ENCODE data around the gene STS.

Gene STS, protein sequence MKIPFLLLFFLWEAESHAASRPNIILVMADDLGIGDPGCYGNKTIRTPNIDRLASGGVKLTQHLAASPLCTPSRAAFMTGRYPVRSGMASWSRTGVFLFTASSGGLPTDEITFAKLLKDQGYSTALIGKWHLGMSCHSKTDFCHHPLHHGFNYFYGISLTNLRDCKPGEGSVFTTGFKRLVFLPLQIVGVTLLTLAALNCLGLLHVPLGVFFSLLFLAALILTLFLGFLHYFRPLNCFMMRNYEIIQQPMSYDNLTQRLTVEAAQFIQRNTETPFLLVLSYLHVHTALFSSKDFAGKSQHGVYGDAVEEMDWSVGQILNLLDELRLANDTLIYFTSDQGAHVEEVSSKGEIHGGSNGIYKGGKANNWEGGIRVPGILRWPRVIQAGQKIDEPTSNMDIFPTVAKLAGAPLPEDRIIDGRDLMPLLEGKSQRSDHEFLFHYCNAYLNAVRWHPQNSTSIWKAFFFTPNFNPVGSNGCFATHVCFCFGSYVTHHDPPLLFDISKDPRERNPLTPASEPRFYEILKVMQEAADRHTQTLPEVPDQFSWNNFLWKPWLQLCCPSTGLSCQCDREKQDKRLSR

DNA sequence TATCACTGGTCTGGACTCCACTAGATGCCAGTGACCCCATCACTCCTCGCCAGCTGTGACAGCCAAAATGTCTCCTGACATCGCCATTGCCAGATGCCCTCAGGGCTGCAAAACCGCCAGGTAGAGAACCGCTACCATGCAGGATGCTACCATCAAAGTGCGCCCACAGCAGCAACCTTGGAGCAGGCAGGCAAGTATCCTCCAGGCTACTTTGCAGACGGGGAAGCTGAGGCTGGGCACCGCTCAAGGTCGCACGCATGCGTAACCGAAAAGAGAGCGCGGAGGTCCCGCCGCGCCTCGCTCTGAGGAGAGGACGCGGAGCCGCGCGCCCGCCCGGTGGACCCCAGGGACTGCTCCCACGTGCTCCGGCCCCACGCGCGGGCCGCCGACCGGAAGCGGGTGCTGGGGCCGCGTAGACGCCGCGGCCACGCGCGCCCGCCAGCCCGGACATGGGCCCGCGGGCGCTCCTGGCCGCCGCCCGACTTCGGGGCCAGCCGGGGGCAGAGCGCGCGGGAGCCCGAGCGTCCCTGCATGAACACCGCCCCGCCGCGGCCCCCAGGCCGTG is at the start of gene STS:
STS (plus strand) TSS at position 300 of the 565 bp plus-strand sequence. CDS start 105,488 bp downstream, outside the sequence.
- no peak for DNase-seq (ENCODE audit: low read depth, low spot score)

DNA sequence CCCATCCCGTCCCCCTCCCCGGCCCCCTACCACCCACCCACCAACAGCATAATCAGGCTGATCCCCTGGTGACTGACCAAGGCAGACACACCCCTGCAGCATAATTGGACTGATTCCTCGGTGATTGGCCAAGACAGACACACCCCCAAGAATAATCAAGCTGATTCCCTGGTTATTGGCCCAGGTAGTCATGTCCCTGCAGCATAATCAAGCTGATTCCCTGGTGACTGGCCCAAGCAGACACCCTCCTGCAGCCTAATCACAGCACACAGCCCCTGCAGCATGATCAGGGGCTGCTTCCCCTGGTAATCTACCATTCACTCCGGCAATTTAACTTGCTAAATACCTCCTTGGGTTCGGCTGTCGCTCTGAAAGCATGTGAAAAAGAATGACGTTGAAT is 47.5 kb upstream of the STS start:
- no peak for DNase-seq (ENCODE audit: low read depth, low spot score)

DNA sequence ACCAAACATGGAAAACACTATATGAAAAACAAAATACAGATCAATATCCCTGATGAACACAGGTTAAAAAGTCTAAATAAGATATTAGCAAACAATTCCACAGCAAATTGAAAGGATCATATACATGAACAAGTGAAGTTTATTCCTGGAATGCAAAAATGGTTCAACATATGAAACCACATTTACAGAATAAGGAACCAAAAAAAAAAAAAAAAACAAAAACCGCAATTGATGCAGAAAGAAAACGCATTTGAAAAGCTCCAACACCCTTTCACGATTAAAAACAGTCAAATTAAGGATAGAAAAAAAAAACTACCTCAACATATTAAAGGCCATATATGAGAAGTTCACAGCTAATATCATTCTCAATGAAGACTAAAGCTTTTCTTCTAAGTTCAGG is 45.4 kb upstream of the STS start:
- no peak for DNase-seq (ENCODE audit: low read depth, low spot score)

DNA sequence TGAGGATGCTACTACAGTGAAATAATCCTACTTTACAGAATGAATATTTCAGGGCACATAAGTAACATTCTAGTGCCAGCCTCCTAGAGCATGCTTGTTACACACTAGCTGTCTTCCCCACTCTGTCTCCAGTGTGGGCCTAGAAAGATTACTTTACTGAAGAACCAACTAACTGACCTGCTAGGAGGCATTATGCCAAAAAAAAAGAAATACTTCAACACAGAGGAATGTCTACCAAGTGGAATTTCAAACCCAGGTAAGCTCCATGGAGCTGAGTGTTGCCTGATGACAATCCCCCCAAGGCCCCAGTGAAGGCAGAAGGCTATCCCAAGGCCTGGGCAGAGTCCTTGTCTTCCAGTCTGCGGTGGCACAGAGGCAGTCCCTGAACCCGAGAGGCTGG is 40.9 kb upstream of the STS start:
- no peak for DNase-seq (ENCODE audit: low read depth, low spot score)

DNA sequence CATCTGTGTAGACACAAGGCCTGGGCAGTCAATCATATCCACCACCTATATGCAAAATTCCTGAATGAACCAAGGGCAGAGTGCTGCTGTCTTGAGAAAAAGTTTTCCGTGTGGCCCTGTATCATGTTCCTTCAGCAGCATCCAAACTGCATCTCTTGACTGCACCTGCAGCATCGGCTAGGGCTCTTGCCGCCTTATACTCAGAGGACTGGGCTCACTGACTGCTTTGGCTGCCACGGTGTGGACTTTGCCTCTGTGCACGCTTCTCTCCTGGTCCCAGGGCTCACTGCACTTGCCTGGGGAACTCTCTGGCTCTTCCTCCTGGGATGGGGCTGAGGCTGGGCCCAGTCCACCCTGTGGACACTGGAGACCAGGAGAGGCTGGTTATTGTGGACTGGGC is 39.5 kb upstream of the STS start:
- no peak for DNase-seq (ENCODE audit: low read depth, low spot score)

DNA sequence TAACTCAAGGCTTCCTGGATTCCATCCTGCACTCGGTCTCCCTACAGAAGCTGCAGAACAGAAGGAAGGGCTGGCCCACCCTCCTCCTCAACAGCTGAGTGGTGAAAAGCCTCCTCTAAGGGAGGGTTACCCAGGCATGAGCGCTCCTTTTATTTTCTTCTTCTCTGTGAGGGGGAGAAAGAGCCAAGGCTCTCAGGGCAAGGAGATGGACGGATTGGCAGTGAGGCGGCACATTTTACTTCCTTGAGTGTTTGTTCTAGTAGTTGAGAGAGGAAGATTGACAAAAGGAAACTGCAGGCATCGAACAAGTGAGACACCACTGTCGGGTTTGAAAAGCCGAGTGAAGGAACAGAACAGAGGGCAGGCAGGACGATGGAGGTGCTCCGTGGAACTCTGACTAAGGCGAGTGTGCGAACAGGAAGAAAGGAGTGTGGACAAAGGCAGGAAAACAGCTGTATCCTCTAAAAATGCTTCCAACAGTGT is 38.4 kb upstream of the STS start:
- DNase-seq (ENCODE audit: low read depth, low spot score) = no peak

DNA sequence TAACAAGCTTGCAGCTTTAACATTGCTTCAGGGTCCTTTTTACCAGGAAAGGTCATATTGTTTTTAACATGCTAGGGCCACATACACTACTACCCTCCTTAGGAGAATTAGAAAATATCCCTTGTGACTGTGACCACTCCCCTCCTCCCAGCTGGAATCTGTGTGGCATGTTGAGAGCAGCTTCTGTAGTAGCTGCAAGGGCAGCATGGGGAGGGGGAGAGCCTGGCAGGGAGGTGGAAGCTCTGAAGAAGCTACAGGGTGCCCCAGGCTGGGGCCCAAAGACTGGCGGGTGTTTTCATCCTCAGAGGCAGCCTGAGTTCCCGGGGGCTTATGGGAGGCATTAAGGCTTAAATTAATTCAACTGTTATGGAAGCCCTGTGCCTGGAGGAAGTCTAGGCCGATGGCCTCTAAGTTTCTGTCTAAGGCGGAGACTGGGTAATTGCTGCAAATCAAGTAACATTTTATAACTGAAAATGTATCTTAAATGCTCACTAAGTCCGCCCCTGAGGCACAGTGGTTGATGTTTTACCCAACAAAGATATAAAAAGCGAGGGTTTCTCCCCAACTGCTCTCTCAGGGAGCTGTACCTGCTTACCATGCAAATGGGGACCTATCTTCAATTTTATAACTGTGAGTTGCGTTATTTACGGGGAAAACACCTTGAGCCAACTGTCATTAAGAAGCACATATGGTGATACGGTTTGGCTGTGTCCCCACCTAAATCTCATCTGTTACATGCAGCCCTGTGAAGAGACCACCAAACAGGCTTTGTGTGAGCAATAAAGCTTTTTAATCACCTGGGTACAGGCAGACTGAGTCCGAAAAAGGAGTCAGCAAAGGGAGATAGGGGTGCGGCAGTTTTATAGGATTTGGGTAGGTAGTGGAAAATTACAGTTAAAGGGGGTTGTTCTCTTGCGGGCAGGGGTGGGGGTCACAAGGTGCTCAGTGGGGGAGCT is 37.4 kb upstream of the STS start:
- DNase-seq (ENCODE audit: low read depth, low spot score) = no peak

DNA sequence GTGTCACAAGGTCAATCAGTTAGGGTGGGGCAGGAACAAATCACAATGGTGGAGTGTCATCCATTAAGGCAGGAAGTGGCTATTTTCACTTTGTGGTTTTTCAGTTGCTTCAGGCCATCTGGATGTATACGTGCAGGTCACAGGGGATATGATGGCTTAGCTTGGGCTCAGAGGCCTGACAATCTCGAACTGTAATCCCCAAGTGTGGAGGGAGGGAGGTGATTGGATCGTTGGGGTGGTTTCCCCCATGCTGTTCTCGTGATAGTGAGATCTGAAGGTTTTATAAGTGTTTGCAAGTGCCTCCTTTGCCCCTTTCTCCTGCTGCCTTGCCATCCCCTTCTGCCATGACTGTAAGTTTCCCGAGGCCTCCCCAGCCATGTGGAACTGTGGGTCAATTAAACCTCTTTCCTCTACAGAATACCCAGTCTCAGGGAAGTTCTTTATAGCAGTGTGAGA is 36.7 kb upstream of the STS start:
- DNase-seq (ENCODE audit: low read depth, low spot score) = no peak

DNA sequence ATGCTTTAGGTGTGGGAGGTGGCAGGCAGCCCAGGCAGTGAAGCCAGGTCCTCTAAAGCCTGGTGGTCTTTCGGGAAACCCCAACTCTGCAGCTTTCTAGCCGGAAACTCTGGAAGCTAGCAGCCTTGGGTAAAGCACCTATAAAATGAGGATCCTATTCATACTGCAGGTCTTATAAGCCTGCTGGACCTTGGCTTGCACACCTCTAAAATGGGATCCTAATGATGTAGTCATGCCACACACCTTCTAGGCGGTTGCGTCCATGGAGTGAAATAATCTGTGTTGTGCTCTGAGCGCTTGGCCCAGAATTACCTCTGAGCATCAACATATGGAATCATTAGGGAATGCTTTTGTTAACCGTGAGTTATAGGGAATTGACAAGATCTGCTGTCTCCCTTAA is 36.0 kb upstream of the STS start:
- DNase-seq (ENCODE audit: low read depth, low spot score) = no peak

DNA sequence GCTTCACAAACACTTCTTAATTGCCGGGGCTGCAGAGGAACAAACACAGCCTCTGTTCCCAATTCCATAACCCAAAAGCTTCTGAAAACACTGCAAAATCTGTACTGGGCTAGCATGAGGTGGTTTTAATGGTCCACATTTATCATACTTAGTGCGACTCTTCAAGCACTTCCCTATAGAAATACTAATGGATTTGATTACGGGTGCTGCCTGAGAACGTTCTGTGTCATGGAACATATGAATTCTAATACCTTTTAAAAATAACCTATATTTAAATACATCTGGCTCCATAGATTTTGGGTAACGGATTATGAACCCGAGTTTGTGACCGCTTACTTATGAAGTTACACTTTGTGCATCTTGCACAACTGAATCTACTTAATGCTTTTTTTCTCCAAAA is 35.4 kb upstream of the STS start:
- no peak for DNase-seq (ENCODE audit: low read depth, low spot score)

DNA sequence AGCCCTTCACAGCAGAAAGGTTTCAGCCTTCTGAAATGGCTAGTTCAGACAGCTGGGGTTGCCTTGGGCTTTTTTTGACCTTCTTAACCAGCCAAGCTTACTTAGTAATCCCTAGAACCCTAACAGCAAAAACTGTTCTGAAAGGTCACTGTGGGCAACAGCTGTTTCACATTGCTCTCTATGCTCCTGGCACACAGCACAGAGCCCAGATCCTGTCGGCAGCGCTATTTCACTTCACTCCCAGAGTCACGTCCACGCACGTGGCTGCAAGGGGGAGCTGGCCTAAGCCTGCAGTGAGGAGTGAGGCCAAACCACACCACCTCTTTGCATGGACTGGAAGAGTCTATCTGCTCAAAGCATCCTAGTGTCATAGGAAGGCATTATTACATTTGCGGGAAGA is 32.0 kb upstream of the STS start:
- DNase-seq (ENCODE audit: low read depth, low spot score) = no peak

DNA sequence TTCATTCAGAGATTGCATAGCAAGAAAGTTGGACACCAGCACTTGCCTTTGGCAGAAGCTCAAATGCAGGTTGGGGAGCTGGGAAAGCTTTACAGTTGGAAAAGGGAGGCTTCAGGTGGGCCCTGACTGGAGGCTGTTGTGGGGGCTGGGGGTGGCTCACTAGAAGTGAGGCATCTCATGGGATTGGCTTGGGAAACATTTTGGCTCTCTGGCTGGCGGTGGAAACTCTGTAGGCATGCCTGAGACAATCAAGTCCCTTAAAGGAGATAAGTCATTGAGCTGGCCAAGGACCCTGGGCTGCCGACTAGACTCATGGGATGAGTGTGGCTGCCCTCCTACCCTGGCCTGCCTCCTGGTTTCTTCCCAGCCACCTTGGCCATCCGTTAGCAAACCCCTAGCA is 31.4 kb upstream of the STS start:
- no peak for DNase-seq (ENCODE audit: low read depth, low spot score)

DNA sequence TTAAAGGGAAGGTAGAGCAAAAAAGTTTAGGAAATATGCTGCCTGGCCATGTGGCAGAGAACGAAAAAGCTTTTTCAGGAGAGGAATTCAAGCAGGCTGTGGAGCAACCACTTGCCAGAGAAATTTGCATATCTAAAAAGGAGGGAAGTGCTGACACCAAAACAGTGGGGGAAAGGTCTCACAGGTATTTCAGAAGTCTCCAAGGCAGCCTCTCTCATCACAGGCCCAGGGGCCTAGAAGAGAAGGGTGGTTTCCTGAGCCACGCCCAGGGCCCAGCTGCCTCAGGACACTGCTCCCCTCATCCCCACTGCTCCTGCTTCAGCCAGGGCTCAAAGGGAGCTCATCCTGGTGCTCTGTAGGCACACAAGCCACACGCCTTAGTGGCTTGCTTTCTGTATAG is 29.9 kb upstream of the STS start:
- DNase-seq (ENCODE audit: low read depth, low spot score) = no peak

DNA sequence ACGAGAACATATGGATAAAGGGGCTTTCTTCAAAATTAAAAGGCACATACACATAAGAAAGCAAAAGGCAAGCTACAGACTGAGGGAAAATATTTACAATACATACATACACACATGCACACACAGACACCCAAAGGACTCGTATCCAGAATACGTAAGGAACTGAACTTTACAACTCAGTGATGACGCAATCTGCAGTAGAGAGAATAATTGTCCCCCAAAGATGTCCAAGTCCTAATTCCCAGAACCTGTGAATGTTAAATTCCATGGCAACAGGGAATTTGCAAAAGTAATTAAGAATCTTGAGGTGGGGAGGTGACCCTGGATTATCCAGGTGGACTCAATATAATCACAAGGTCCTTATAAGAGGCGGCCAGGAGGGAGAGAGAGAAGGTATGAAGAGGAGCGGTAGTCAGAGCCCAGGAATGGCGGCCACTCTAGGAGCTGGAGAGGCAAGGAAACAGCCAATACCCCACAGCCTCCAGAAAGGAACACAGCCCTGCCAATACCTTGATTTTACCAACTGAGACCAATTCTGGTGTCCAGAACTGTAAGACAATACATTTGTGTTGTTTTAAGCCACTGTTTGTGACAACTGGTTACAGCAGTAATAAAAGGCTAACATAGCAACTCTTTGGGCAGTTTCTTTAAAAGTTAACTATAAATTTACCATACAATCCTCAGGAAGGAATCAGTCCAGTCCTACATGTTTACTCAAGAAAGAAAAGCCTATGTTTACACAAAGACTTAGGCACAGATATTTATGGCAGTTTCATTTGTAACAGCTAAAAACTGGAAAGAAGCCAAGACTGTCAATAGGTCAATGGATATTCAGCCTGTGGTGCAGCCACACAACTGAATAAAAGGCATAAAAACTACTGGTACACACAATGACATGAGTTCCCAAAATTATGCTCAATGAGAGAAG is 27.3 kb upstream of the STS start:
- DNase-seq (ENCODE audit: low read depth, low spot score) = peak; percentile 52

DNA sequence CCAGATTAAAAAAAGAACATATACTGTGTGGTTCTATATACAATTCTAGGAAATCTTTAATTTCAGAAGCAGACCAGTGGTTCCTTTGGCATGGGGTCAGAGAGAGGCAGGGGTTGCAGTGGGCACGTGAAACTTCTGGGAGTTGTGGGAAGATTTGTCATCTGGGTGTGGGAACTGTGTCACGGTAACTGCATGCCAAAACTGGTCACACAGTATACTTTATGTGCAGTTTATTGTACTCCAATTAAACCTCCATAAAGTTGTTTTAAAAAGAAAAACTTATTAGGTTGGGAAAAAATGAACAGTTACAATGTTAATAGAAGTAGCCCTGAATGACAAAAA is 26.7 kb upstream of the STS start:
- DNase-seq (ENCODE audit: low read depth, low spot score) = no peak

DNA sequence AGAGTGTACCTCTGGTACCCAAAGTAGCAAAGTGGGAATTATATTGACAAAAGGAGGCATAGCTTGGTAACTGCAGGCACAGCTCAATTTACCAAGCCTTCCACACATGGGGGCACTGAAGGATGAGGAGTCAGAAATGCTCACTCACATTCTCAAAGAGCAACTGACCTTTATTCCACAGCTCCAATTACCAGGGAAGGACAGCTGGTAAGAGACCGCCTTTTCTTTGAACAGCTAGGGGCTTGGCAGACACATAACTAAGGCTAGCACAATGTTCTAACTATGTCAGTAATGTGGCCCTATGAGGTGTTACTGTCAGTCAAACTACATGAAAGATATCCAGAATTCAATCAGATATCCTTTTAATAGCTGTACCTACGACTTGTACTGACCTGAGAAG is 20.5 kb upstream of the STS start:
- DNase-seq (ENCODE audit: low read depth, low spot score) = no peak

DNA sequence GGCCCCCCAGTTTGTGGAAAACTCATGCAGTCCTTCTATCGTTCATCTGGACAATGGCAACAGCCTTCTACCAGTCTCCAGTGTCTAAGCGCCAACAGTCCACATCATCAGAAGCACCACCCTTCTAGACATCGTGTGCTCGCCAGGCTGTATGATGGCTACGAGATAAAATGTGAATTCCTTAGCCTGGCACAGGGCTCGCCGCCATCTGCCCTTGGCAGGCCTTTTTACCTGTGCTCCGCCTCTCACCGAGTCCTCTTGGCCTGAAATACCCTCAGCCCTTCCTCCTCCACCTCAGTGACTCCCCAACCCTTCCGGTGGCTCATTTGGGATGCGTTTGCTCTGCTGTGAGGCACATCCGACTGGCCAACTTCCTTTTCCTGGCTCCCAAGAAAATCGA is 15.9 kb upstream of the STS start:
- no peak for DNase-seq (ENCODE audit: low read depth, low spot score)

DNA sequence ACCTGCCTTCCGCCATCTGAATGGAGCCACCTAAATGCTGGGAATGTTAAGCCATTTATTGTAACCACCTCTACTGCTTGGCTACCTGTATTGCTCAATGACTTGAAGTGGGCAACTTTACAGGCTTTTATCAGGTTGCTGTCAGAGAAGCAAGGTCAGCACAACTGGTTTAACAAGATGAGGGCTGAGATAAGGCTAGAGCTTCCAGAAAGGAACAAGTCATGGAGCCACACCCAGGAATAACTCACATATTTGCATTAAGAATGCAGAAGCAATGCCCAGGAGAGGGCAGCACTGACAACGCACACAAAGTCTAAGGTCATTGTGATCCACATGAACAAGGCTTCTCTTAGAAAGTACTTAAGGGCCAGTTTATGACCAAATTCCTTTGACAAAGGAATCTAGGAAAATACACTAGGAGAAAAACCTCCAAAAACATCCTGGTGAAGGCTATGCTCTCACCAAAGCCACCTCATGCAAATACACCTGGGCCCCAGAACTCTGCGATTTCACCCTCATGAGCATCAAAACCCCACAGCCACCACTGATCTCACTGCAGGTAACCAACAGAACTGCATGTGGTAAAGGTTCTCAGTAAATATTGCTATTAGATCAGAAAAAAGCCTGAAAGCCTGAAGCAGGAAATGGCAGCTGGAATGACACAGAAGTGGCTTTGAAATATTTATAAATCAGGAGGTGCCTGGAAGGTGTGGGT is 15.0 kb upstream of the STS start:
- no peak for DNase-seq (ENCODE audit: low read depth, low spot score)

DNA sequence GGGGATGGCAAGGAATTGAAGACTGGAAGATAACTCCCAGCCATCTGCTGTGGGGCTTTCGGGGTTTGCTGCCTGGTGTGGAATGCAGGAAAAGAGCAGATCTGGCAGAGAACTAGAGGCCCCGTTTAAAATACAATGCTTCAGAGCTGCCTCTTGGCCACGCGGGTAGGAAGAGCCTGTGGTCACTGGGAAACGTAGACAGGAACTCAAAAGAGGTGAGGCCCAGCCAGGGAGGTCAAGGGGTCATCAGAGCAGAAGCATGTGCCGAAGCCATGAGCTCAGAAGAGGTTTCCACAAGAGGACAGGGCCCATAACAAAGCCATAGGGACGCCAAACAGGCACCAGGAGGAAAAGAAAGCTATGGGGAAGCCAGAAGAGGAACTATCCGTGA is 14.5 kb upstream of the STS start:
- no peak for DNase-seq (ENCODE audit: low read depth, low spot score)

DNA sequence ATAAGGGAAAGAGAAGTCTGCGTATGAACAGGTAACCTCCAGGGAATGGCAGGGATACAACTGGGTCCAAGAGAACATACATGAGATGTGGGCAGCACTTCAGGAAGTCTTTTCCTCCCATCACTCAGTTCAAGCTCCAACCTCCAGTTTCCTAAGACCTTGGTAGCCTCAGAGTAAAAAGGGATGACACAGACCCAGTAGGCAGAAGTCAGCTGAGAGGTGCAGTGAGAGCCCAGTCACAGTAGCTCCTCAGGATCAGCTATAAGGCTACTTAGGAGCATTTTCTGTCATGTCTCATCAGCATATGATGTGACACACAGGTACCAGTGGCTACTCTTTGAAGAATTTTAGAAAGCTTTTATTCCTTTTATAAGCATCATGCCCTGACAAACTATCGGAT is 12.5 kb upstream of the STS start:
- DNase-seq (ENCODE audit: low read depth, low spot score) = no peak
